Left ventricle myocardium inferior (tissue), 1 donor: ENCODE data around the gene SCN11A. TPM values are rescaled to one million over a fixed set of nuclear protein-coding genes. Genes with fewer than 3 reads are reported as not detected.

Source experiments
- DNase-seq: peaks from one replicate; pipeline ENCODE4 v3.0.0-alpha.2; 2020
- H3K27ac ChIP-seq: fragments of 200-600 bp; replicated peaks from 2 replicates; pipeline ENCODE4 v1.8.0; 2021
- H3K27me3 ChIP-seq: fragments of 200-600 bp; 2 replicates; pipeline ENCODE4 v1.8.0; 2021; ENCODE audit warnings: low read depth
- H3K36me3 ChIP-seq: fragments of 200-600 bp; 2 replicates; pipeline ENCODE4 v1.8.0; 2021
- H3K4me1 ChIP-seq: fragments of 200-600 bp; 2 replicates; pipeline ENCODE4 v1.8.0; 2021
- H3K4me3 ChIP-seq: fragments of 200-600 bp; 2 replicates; pipeline ENCODE4 v1.8.0; 2021; ENCODE audit warnings: mild to moderate bottlenecking, moderate library complexity
- H3K9me3 ChIP-seq: fragments of 200-600 bp; replicated peaks from 2 replicates; pipeline ENCODE4 v1.8.0; 2021
- CTCF ChIP-seq: fragments of 200-600 bp; IDR thresholded peaks from 2 replicates; pipeline ENCODE4 v1.8.0; 2021; ENCODE audit warnings: antibody characterized with exemption, mild to moderate bottlenecking, borderline replicate concordance
- intact Hi-C: fragments of 100-400 bp; cut with micrococcal nuclease; formaldehyde crosslinking; loops from one replicate; pipeline ENCODE4 v1.11.0; 2022
- total RNA-seq: library from RNA; stranded (reverse); fragmentation: NEBNext Ultra II Directional; extraction: Animal tissue kit (Norgen Biotek cat#: 25700); gene quantifications from one replicate; pipeline ENCODE4 v1.2.1, GENCODE V29; 2021
- donor health status: DM: no; HTN: yes; CAD: no; lungs with severe emphysema.

SCN11A gene
- total RNA-seq, 1 donor from 2014 or later = 0.05 TPM

GRCh38 chr3:39025222-39025970, 26.3 kb downstream of the SCN11A start:
- TF ChIP-seq CTCF = no peak
- DNase-seq = no peak
- Histone ChIP-seq H3K9me3 (no peaks in the 10 kb centered on the region), H3K4me3 (no peak overlapping the region), H3K27me3 (no peaks in the 10 kb centered on the region), H3K4me1 (no peaks in the 10 kb centered on the region), H3K27ac (no peak overlapping the region), H3K36me3 (no peaks in the 10 kb centered on the region)
- intact Hi-C loops = no loop called here

GRCh38 chr3:39024497-39024896, 27.2 kb downstream of the SCN11A start:
- intact Hi-C loops = no loop called here
- no peak for TF ChIP-seq CTCF
- Histone ChIP-seq H3K36me3 (no peaks in the 10 kb centered on the region), H3K9me3 (no peaks in the 10 kb centered on the region), H3K4me3 (no peak overlapping the region), H3K4me1 (no peaks in the 10 kb centered on the region), H3K27me3 (no peaks in the 10 kb centered on the region), H3K27ac (no peak overlapping the region)
- no peak for DNase-seq

GRCh38 chr3:39022286-39022630, 29.5 kb downstream of the SCN11A start:
- DNase-seq = no peak
- Histone ChIP-seq H3K9me3 (no peaks in the 10 kb centered on the region), H3K4me3 (no peak overlapping the region), H3K27ac (no peak overlapping the region), H3K4me1 (no peaks in the 10 kb centered on the region), H3K27me3 (peaks cover 14% of the 10 kb centered on the region), H3K36me3 (no peaks in the 10 kb centered on the region)
- TF ChIP-seq CTCF = no peak
- intact Hi-C loops = no loop called here

GRCh38 chr3:39021465-39022285, 30.1 kb downstream of the SCN11A start:
- no peak overlapping the region for H3K27ac ChIP-seq
- H3K27me3 ChIP-seq = peaks cover 14% of the 10 kb centered on the region
- H3K4me1 ChIP-seq = no peaks in the 10 kb centered on the region
- no peak for DNase-seq
- intact Hi-C loops = no loop called here
- no peaks in the 10 kb centered on the region for H3K36me3 ChIP-seq
- H3K9me3 ChIP-seq = no peaks in the 10 kb centered on the region
- no peak overlapping the region for H3K4me3 ChIP-seq
- no peak for TF ChIP-seq CTCF

GRCh38 chr3:39021029-39021428, 30.7 kb downstream of the SCN11A start:
- H3K9me3 ChIP-seq = no peaks in the 10 kb centered on the region
- no peak overlapping the region for H3K27ac ChIP-seq
- peaks cover 14% of the 10 kb centered on the region for H3K27me3 ChIP-seq
- H3K4me3 ChIP-seq = no peak overlapping the region
- no peaks in the 10 kb centered on the region for H3K36me3 ChIP-seq
- no peak for DNase-seq
- intact Hi-C loops = no loop called here
- H3K4me1 ChIP-seq = no peaks in the 10 kb centered on the region
- no peak for TF ChIP-seq CTCF
